NCI-H1930 (cell line): ENCODE results near the gene MYLK4.

ENCODE experiments used
- DNase-seq, 2 experiments: peaks; one replicate each; lab custom pipeline; 2025; lab: John Stamatoyannopoulos, UW

The MYLK4 gene

GRCh38 chr6:2733324-2733723 lies 17.4 kb downstream of the MYLK4 start:
- DNase-seq = no peak

GRCh38 chr6:2732503-2733089 lies 18.1 kb downstream of the MYLK4 start:
- DNase-seq = no peak

GRCh38 chr6:2731281-2731909 lies 19.3 kb downstream of the MYLK4 start:
- DNase-seq = no peak

GRCh38 chr6:2730353-2731107 lies 20.2 kb downstream of the MYLK4 start:
- no peak for DNase-seq

- DNase-seq = no peak
These were observed 20.8 kb downstream of the MYLK4 start for GRCh38 chr6:2729921-2730320.

GRCh38 chr6:2725999-2726567 lies 24.6 kb downstream of the MYLK4 start:
- DNase-seq = no peak

GRCh38 chr6:2725364-2725988 lies 25.2 kb downstream of the MYLK4 start:
- no peak for DNase-seq

GRCh38 chr6:2721219-2721618 lies 29.5 kb downstream of the MYLK4 start:
- no peak for DNase-seq

- DNase-seq = no peak
These were observed 31.6 kb downstream of the MYLK4 start for GRCh38 chr6:2719093-2719455.

- DNase-seq = no peak
These were observed 32.2 kb downstream of the MYLK4 start for GRCh38 chr6:2718334-2719092.

- no peak for DNase-seq
These were observed 33.6 kb downstream of the MYLK4 start for GRCh38 chr6:2716936-2717700.

- DNase-seq = no peak
These were observed 35.0 kb downstream of the MYLK4 start for GRCh38 chr6:2715737-2716136.

- no peak for DNase-seq
These were observed 36.4 kb downstream of the MYLK4 start for GRCh38 chr6:2714111-2714895.

GRCh38 chr6:2713473-2714110 lies 37.1 kb downstream of the MYLK4 start:
- no peak for DNase-seq

GRCh38 chr6:2712102-2712501 lies 38.6 kb downstream of the MYLK4 start:
- no peak for DNase-seq

GRCh38 chr6:2710412-2710811 lies 40.3 kb downstream of the MYLK4 start:
- DNase-seq = no peak

- no peak for DNase-seq
These were observed 42.3 kb downstream of the MYLK4 start for GRCh38 chr6:2708456-2708855.

GRCh38 chr6:2706558-2706957 lies 44.2 kb downstream of the MYLK4 start:
- DNase-seq = no peak

- DNase-seq = no peak
These were observed 45.5 kb downstream of the MYLK4 start for GRCh38 chr6:2705256-2705655.

GRCh38 chr6:2697291-2697690 lies 53.4 kb downstream of the MYLK4 start:
- no peak for DNase-seq
